Nephron progenitor cell (in vitro differentiated cells): ENCODE measurements around the gene BMP2.

Source experiments
- DNase-seq: peaks from one replicate; pipeline ENCODE4 v3.0.0; 2021
- H3K27ac Mint-ChIP-seq: 2 replicates; pipeline ENCODE4 v1.8.0; 2021; ENCODE audit warnings: mild to moderate bottlenecking, moderate library complexity, mixed read lengths
- H3K27me3 Mint-ChIP-seq: 2 replicates; pipeline ENCODE4 v1.8.0; 2021; ENCODE audit warnings: mild to moderate bottlenecking, low read depth, mixed read lengths; ENCODE audit not compliant: poor library complexity
- H3K36me3 Mint-ChIP-seq: 2 replicates; pipeline ENCODE4 v1.8.0; 2021; ENCODE audit warnings: low read depth, mixed read lengths
- H3K4me1 Mint-ChIP-seq: 2 replicates; pipeline ENCODE4 v1.8.0; 2021; ENCODE audit warnings: mixed read lengths
- H3K4me3 Mint-ChIP-seq: 2 replicates; pipeline ENCODE4 v1.8.0; 2021; ENCODE audit warnings: mild to moderate bottlenecking, moderate library complexity, mixed read lengths
- H3K9me3 Mint-ChIP-seq: 2 replicates; pipeline ENCODE4 v1.8.0; 2021; ENCODE audit warnings: mild to moderate bottlenecking, moderate library complexity, mixed read lengths
- CTCF ChIP-seq: fragments of 200-600 bp; sonication (generic); IDR thresholded peaks from 2 replicates; pipeline ENCODE4 v1.5.0; 2021; ENCODE audit warnings: antibody characterized with exemption

The BMP2 gene

GRCh38 chr20:6824401-6824800 lies 56.9 kb downstream of the BMP2 start:
- no peaks in the 10 kb centered on the region for H3K9me3 Mint-ChIP-seq
- no peak for DNase-seq
- no peak overlapping the region for H3K27ac Mint-ChIP-seq
- H3K27me3 Mint-ChIP-seq, result no peaks in the 10 kb centered on the region
- H3K36me3 Mint-ChIP-seq, result no peaks in the 10 kb centered on the region
- TF ChIP-seq CTCF, result no peak
- H3K4me3 Mint-ChIP-seq, result no peak overlapping the region
- peaks cover 9% of the 10 kb centered on the region for H3K4me1 Mint-ChIP-seq

- Mint-ChIP-seq H3K4me3 (no peak overlapping the region), H3K27ac (no peak overlapping the region), H3K27me3 (no peaks in the 10 kb centered on the region), H3K9me3 (no peaks in the 10 kb centered on the region), H3K36me3 (no peaks in the 10 kb centered on the region), H3K4me1 (peaks cover 11% of the 10 kb centered on the region)
- TF ChIP-seq CTCF, result no peak
- no peak for DNase-seq
Observed at GRCh38 chr20:6827472-6827871, 60.0 kb downstream of the BMP2 start.

GRCh38 chr20:6828794-6829423 lies 61.4 kb downstream of the BMP2 start:
- Mint-ChIP-seq H3K4me1 (peaks cover 11% of the 10 kb centered on the region), H3K27me3 (no peaks in the 10 kb centered on the region), H3K36me3 (no peaks in the 10 kb centered on the region), H3K4me3 (no peak overlapping the region), H3K27ac (no peak overlapping the region), H3K9me3 (no peaks in the 10 kb centered on the region)
- peak; percentile 74 for TF ChIP-seq CTCF
- peak; percentile 76 for DNase-seq

GRCh38 chr20:6829510-6830116 lies 62.1 kb downstream of the BMP2 start:
- Mint-ChIP-seq H3K27ac (no peak overlapping the region), H3K27me3 (no peaks in the 10 kb centered on the region), H3K4me1 (peaks cover 11% of the 10 kb centered on the region), H3K9me3 (no peaks in the 10 kb centered on the region), H3K4me3 (no peak overlapping the region), H3K36me3 (no peaks in the 10 kb centered on the region)
- TF ChIP-seq CTCF, result no peak
- DNase-seq, result no peak
